Left lung (tissue), 10 donors: Measurements from ENCODE around the gene FSTL5. TPM values are rescaled to one million over a fixed set of nuclear protein-coding genes. Genes with fewer than 3 reads are reported as not detected.

Experiments
- ATAC-seq: fragments of 200-7000 bp; cut with Tn5 transposase; one replicate; pipeline ENCODE4 v1.9.1; 2020; ENCODE audit warnings: moderate library complexity
- DNase-seq, 4 donors: peaks; one replicate each; pipeline ENCODE4 v3.0.0-alpha.2; 2013 to 2020
- H3K27ac ChIP-seq, 2 donors: fragments of 200-600 bp; sonication (generic) in 1 of 2; one replicate each; pipeline versions ENCODE4 v1.5.0 to v1.8.0; 2020 to 2021
- H3K27me3 ChIP-seq, 2 donors: fragments of 200-600 bp; sonication (generic) in 1 of 2; one replicate each; pipeline versions ENCODE4 v1.5.0 to v1.8.0; 2020 to 2021
- H3K36me3 ChIP-seq, 2 donors: fragments of 200-600 bp; sonication (generic) in 1 of 2; one replicate each; pipeline versions ENCODE4 v1.5.0 to v1.8.0; 2020 to 2021
- H3K4me1 ChIP-seq, 2 donors: fragments of 200-600 bp; one replicate each; pipeline ENCODE4 v1.8.0; 2021
- H3K4me3 ChIP-seq, 2 donors: fragments of 200-600 bp; sonication (generic) in 1 of 2; one replicate each; pipeline versions ENCODE4 v1.5.0 to v1.8.0; 2020 to 2021; ENCODE audit warnings: mild to moderate bottlenecking in 1 of 2
- H3K9me3 ChIP-seq, 2 donors: fragments of 200-600 bp; sonication (generic) in 1 of 2; one replicate each; pipeline versions ENCODE4 v1.5.0 to v1.8.0; 2020 to 2021
- intact Hi-C, 2 donors: fragments of 100-400 bp; cut with DNase I; formaldehyde crosslinking; loops; one replicate each; pipeline versions ENCODE4 v1.11.2 to v1.14.2; 2022
- polyA plus RNA-seq, 6 donors: library from polyadenylated mRNA; unstranded; fragments of 120-200 nt; gene quantifications; one replicate each; pipeline ENCODE4 v1.2.1, GENCODE V29; 2013; ENCODE audit not compliant: insufficient read length in 6 of 6
- total RNA-seq, 2 donors: library from RNA; stranded (reverse); fragmentation: NEBNext Ultra II Directional; extraction: Animal tissue kit (Norgen Biotek cat#: 25700); gene quantifications; one replicate each; pipeline ENCODE4 v1.2.1, GENCODE V29; 2021
- TF ChIP-seq, protein P1 (sequence below), 2 donors: fragments of 200-600 bp; sonication (generic) in 1 of 2; IDR thresholded peaks; one replicate each; pipeline versions ENCODE4 v1.5.0 to v1.8.0; 2021; ENCODE audit warnings: antibody characterized with exemption in 2 of 2
- donor health status: DM: no; HTN: yes; CAD: no.
- donor health status: DM: no; HTN: no; CAD: no.

The FSTL5 gene
- total and polyA plus RNA-seq, 8 donors: 0.14 to 0.60 (median 0.31) TPM; not detected in 2

GRCh38 chr4:161920304-161921052, 243.3 kb downstream of the FSTL5 start:
- Histone ChIP-seq H3K27ac (no peak overlapping the region), H3K4me3 (no peak overlapping the region), H3K9me3 (no peaks in the 10 kb centered on the region), H3K4me1 (no peaks in the 10 kb centered on the region), H3K27me3 (no peaks in the 10 kb centered on the region), H3K36me3 (no peaks in the 10 kb centered on the region)
- TF ChIP-seq, protein P1, sequence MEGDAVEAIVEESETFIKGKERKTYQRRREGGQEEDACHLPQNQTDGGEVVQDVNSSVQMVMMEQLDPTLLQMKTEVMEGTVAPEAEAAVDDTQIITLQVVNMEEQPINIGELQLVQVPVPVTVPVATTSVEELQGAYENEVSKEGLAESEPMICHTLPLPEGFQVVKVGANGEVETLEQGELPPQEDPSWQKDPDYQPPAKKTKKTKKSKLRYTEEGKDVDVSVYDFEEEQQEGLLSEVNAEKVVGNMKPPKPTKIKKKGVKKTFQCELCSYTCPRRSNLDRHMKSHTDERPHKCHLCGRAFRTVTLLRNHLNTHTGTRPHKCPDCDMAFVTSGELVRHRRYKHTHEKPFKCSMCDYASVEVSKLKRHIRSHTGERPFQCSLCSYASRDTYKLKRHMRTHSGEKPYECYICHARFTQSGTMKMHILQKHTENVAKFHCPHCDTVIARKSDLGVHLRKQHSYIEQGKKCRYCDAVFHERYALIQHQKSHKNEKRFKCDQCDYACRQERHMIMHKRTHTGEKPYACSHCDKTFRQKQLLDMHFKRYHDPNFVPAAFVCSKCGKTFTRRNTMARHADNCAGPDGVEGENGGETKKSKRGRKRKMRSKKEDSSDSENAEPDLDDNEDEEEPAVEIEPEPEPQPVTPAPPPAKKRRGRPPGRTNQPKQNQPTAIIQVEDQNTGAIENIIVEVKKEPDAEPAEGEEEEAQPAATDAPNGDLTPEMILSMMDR (IDR thresholded peaks at IDR 0.05): no peak
- ATAC-seq: no peak
- no peak for DNase-seq
- intact Hi-C loops: no loop called here

GRCh38 chr4:161919442-161920220, 244.2 kb downstream of the FSTL5 start:
- H3K27me3 ChIP-seq: no peaks in the 10 kb centered on the region

GRCh38 chr4:161916035-161916434, 247.8 kb downstream of the FSTL5 start:
- Histone ChIP-seq H3K27ac (no peak overlapping the region), H3K27me3 (no peaks in the 10 kb centered on the region), H3K4me3 (no peak overlapping the region), H3K9me3 (no peaks in the 10 kb centered on the region), H3K4me1 (no peaks in the 10 kb centered on the region), H3K36me3 (no peaks in the 10 kb centered on the region)
- TF ChIP-seq, protein P1 (IDR thresholded peaks at IDR 0.05): no peak
- DNase-seq (no peak), ATAC-seq (no peak)
- intact Hi-C loops: no loop called here

More at GRCh38 chr4:161919442-161920220, 244.2 kb downstream of the FSTL5 start:
- Histone ChIP-seq H3K27ac (no peak overlapping the region), H3K4me1 (no peaks in the 10 kb centered on the region), H3K9me3 (no peaks in the 10 kb centered on the region), H3K36me3 (no peaks in the 10 kb centered on the region), H3K4me3 (no peak overlapping the region)
- intact Hi-C loops: no loop called here
- TF ChIP-seq, protein P1 (IDR thresholded peaks at IDR 0.05): no peak
- no peak for DNase-seq
- no peak for ATAC-seq

GRCh38 chr4:161907590-161907955, 256.2 kb downstream of the FSTL5 start:
- H3K9me3 ChIP-seq: no peaks in the 10 kb centered on the region
- H3K4me1 ChIP-seq: no peaks in the 10 kb centered on the region
- no peaks in the 10 kb centered on the region for H3K27me3 ChIP-seq
- no peak for ATAC-seq
- no peak overlapping the region for H3K27ac ChIP-seq
- no peaks in the 10 kb centered on the region for H3K36me3 ChIP-seq
- TF ChIP-seq, protein P1 (IDR thresholded peaks at IDR 0.05): no peak
- no peak overlapping the region for H3K4me3 ChIP-seq
- DNase-seq: no peak
- intact Hi-C loops: no loop called here

DNA sequence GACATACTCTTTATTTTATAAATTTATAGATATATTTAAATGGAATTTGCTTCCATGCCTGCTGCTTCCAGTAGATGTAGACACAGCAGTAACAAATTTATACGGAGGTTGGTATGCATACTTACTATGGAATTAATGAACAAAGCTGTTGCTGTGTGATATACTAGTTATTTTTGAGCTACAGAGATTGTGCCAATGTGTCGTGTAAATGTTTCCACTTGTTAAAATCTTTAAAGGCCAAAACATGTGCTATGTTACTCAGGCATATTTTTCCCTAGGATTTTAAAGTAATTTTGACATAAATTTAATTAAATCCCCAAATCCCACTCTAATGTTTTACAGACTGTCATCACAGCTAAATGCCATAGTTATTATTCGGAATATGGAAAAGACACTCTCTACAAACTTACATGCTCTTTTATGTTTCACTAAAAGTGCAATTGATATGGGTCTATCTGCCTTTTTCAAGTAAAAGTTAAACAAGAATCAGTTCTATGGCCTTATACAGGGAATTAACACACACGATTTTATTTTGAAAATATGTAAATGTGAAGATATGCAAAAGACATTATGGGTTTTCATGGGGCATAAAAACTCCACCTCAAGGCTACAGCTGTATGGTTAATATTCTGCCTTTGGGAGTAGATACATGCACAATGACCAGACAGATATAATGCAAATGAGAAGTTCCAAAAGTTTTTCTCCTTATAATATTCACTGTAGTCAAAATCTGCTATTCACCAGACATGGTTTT, 256.8 kb downstream of the FSTL5 start:
- no peak overlapping the region for H3K27ac ChIP-seq
- no peaks in the 10 kb centered on the region for H3K36me3 ChIP-seq
- no peak for DNase-seq
- TF ChIP-seq, protein P1 (IDR thresholded peaks at IDR 0.05): no peak
- intact Hi-C loops: no loop called here
- no peaks in the 10 kb centered on the region for H3K4me1 ChIP-seq
- no peak for ATAC-seq
- H3K4me3 ChIP-seq: no peak overlapping the region
- H3K9me3 ChIP-seq: no peaks in the 10 kb centered on the region
- H3K27me3 ChIP-seq: no peaks in the 10 kb centered on the region
